Measurements from ENCODE around the gene CACNA2D3. TPM values are rescaled to one million over a fixed set of nuclear protein-coding genes. Genes with fewer than 3 reads are reported as not detected.

Gene CACNA2D3
- total RNA-seq, 1 donor from 2014 or later = 1.3 TPM

DNA sequence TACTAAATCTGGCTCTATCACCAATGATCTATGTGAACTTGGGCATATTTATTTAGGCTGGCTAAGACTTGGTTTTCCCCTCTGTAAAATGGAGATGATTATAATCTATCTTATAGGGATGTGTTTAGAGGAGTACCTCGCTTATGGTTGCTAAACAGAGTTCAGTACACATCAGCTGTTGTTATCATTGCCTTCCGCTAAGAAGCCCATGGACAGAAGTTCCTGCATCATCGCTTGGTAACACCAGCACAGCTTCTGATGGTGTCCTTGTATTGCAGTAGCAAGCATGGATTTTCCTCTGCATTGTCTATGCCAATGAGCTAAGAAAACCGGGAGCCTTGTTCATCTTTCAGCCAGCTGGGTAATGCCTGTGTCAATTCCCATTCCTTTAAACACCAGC, 878.6 kb downstream of the CACNA2D3 start:
- no peak for DNase-seq (ENCODE audit: low read depth)
- TF ChIP-seq, protein P1, sequence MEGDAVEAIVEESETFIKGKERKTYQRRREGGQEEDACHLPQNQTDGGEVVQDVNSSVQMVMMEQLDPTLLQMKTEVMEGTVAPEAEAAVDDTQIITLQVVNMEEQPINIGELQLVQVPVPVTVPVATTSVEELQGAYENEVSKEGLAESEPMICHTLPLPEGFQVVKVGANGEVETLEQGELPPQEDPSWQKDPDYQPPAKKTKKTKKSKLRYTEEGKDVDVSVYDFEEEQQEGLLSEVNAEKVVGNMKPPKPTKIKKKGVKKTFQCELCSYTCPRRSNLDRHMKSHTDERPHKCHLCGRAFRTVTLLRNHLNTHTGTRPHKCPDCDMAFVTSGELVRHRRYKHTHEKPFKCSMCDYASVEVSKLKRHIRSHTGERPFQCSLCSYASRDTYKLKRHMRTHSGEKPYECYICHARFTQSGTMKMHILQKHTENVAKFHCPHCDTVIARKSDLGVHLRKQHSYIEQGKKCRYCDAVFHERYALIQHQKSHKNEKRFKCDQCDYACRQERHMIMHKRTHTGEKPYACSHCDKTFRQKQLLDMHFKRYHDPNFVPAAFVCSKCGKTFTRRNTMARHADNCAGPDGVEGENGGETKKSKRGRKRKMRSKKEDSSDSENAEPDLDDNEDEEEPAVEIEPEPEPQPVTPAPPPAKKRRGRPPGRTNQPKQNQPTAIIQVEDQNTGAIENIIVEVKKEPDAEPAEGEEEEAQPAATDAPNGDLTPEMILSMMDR (conservative IDR thresholded peaks at IDR 0.05; ENCODE audit: low read depth, low read length) = no peak
- H3K4me3 ChIP-seq (ENCODE audit: low read depth, low read length) = no peak overlapping the region

DNA sequence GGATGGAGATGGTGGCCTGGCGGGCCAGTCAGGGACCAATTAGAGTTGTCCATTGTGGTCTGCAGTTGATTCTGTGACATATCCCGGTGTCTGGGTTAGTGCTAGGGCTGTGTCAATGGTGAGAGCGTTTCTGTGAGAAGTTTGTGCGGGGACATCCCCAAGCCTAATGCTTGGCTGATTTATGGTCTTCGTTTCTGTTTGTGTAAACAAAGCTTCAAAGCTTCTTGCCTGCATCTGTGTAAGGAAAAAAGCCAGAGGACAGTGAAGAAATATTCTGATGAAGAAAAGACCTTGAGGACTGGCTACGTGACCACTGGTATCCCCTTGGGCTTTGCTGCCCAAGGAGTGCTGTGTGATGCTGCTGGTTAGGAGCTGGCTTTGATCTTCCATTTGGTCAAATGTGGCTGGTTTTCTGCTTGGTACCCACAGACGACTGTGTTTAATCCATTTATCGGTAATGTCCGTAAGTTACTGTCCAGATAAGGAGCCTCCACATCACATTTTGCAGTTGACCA, 880.1 kb downstream of the CACNA2D3 start:
- TF ChIP-seq, protein P1 (conservative IDR thresholded peaks at IDR 0.05; ENCODE audit: low read depth, low read length) = no peak
- DNase-seq (ENCODE audit: low read depth) = no peak

DNA sequence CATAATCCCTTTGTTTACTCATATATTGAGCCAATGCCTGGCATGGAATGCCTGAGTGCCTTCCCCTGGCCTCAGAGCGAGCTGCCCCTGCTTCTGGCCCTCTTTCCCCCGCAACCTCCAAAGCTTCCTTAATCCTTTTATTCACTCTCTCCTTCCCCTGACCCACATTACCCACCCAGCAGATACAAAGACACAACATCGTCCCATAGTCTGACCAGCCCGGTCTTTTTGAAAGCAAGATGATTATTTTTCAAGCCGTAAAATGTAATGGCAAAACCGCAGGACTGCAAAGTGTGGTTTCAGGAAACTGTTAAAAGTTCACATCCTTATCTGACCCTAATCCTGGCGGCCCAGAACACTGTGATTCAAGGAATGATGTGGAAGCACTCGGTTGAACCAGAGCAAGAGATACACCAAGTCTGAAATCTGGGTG, 883.9 kb downstream of the CACNA2D3 start:
- DNase-seq (ENCODE audit: low read depth) = no peak
- TF ChIP-seq, protein P1 (conservative IDR thresholded peaks at IDR 0.05; ENCODE audit: low read depth, low read length) = no peak
- no peak overlapping the region for H3K4me3 ChIP-seq (ENCODE audit: low read depth, low read length)

More for the DNA sequence above, 880.1 kb downstream of the CACNA2D3 start:
- no peak overlapping the region for H3K4me3 ChIP-seq (ENCODE audit: low read depth, low read length)

DNA sequence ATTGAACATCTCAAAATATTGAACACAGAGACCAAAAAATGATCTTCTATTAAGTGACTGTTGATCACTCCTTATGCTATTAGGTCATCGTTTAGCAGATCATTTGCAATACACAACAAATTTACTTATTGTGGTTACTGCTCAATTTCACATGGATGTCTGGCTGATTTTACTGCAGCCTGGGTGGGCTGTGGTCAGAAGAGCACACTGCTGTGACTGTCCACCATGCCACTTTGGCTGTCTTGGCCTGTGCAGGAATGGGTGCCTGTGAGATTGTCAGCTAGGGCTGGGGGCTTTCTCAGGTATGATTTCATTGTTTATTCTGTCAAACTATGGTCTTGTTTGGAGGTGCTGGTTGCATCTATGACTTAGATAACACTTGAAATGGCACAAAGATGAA, 885.6 kb downstream of the CACNA2D3 start:
- no peak for DNase-seq (ENCODE audit: low read depth)
- TF ChIP-seq, protein P1 (conservative IDR thresholded peaks at IDR 0.05; ENCODE audit: low read depth, low read length) = no peak
- H3K4me3 ChIP-seq (ENCODE audit: low read depth, low read length) = no peak overlapping the region

- no peak overlapping the region for H3K4me3 ChIP-seq (ENCODE audit: low read depth, low read length)
- TF ChIP-seq, protein P1 (conservative IDR thresholded peaks at IDR 0.05; ENCODE audit: low read depth, low read length) = no peak
- no peak for DNase-seq (ENCODE audit: low read depth)
These were observed 887.0 kb downstream of the CACNA2D3 start for GRCh38 chr3:55009372-55009771.

DNA sequence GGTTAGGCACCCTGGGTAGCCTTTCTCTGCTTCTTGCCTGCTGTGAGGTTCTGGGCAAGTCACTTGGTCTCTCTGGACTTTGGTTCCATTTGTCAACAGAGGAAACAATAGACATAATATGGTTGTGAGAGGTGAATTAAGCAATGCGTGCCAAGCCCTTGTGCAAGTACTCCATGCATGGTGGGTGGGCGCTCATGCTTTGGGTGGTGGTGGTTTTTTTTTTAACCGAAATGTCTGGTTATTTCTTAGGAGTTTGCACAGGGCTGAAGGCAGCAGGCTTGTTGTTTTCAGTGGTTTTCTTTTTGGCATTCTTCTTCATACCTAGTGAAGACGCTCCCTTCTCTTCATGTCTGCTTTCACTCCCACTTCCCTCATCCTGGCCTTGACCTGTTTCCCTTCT, 889.7 kb downstream of the CACNA2D3 start:
- DNase-seq (ENCODE audit: low read depth) = no peak
- no peak overlapping the region for H3K4me3 ChIP-seq (ENCODE audit: low read depth, low read length)
- TF ChIP-seq, protein P1 (conservative IDR thresholded peaks at IDR 0.05; ENCODE audit: low read depth, low read length) = no peak

All from epithelial cell of proximal tubule (primary cell).